SJSA1 (cell line): ENCODE data around the gene ZNF35. TPM values are rescaled to one million over a fixed set of nuclear protein-coding genes. Genes with fewer than 3 reads are reported as not detected.
"Not testable (repeated sequence)": the region's sequence is repeated elsewhere in the genome, so short reads cannot be mapped to it uniquely, and the experiment has no call there.

Source experiments
- DNase-seq, 2 experiments: peaks; one replicate each; pipeline ENCODE4 v3.0.0-alpha.2; 2015 to 2020; ENCODE audit warnings: low spot score in 2 of 2, low read depth in 1 of 2
- H3K27ac ChIP-seq: fragments of 250-450 bp; sonication (Bioruptor Pico); 2 replicates; pipeline ENCODE4 v1.5.1; 2020; ENCODE audit warnings: mild to moderate bottlenecking, moderate library complexity
- H3K27me3 ChIP-seq: fragments of 250-450 bp; sonication (Bioruptor Pico); replicated peaks from 2 replicates; pipeline ENCODE4 v1.5.1; 2020; ENCODE audit warnings: mild to moderate bottlenecking, moderate library complexity
- H3K36me3 ChIP-seq: fragments of 250-450 bp; sonication (Bioruptor Pico); 2 replicates; pipeline ENCODE4 v1.5.1; 2020; ENCODE audit warnings: mild to moderate bottlenecking
- H3K4me1 ChIP-seq: fragments of 250-450 bp; sonication (Bioruptor Pico); replicated peaks from 2 replicates; pipeline ENCODE4 v1.6.1; 2021; ENCODE audit warnings: mild to moderate bottlenecking
- H3K4me3 ChIP-seq: fragments of 250-450 bp; sonication (Bioruptor Pico); 2 replicates; pipeline ENCODE4 v1.5.1; 2020; ENCODE audit warnings: mild to moderate bottlenecking
- H3K9me3 ChIP-seq: fragments of 250-450 bp; sonication (Bioruptor Pico); replicated peaks from 2 replicates; pipeline ENCODE4 v1.5.1; 2020; ENCODE audit warnings: mild to moderate bottlenecking
- total RNA-seq: library from RNA; depleted of rRNA; stranded (reverse); fragments of >200 nt; shearing (Covaris generic); gene quantifications from 2 replicates; pipeline ENCODE4 v1.2.3, GENCODE V29; 2014; rRNA removed

Gene ZNF35
- total RNA-seq, 1 experiment from 2014 or later: 14.7 TPM

GRCh38 chr3:44665173-44665572 is 16.6 kb downstream of the ZNF35 start:
- H3K27ac ChIP-seq: no peak overlapping the region
- H3K36me3 ChIP-seq: peaks cover 21% of the 10 kb centered on the region
- DNase-seq: no peak
- no peaks in the 10 kb centered on the region for H3K4me1 ChIP-seq
- no peak overlapping the region for H3K4me3 ChIP-seq
- H3K9me3 ChIP-seq: no peaks in the 10 kb centered on the region; the same call in 1 of the 2 replicates
- no peaks in the 10 kb centered on the region for H3K27me3 ChIP-seq

DNA sequence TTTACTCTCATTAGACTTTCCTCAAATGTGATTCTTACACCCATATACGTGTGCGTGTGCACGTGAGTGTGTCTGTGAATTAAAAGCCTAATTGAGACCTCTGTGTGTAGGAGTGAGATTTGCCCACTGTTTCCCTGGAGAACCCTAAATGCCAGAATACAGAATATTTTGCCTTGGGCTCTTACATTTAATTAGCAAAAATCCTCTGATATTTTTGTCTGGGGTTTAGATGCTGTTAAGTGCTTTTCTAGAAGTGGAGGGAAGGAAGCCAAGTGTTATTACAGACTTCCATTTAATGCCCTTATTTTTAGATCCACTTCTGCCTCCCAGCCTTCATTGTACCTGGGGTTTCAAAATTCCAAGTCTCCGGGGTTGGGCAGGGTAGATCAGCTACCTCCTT is 17.8 kb downstream of the ZNF35 start:
- Histone ChIP-seq H3K4me3 (no peak overlapping the region), H3K9me3 (no peaks in the 10 kb centered on the region), H3K36me3 (peaks cover 9% of the 10 kb centered on the region), H3K4me1 (no peaks in the 10 kb centered on the region), H3K27ac (no peak overlapping the region), H3K27me3 (no peaks in the 10 kb centered on the region)
- no peak for DNase-seq

- no peaks in the 10 kb centered on the region for H3K4me1 ChIP-seq
- H3K4me3 ChIP-seq: no peak overlapping the region
- DNase-seq: no peak
- no peaks in the 10 kb centered on the region for H3K9me3 ChIP-seq
- H3K27ac ChIP-seq: no peak overlapping the region
- H3K27me3 ChIP-seq: no peaks in the 10 kb centered on the region
- no peaks in the 10 kb centered on the region for H3K36me3 ChIP-seq
Observed at GRCh38 chr3:44669760-44670159, 21.2 kb downstream of the ZNF35 start.

GRCh38 chr3:44673466-44673865 is 24.9 kb downstream of the ZNF35 start:
- H3K9me3 ChIP-seq, H3K27ac ChIP-seq, DNase-seq, H3K4me1 ChIP-seq, H3K27me3 ChIP-seq, H3K36me3 ChIP-seq, H3K4me3 ChIP-seq: not testable (repeated sequence)

DNA sequence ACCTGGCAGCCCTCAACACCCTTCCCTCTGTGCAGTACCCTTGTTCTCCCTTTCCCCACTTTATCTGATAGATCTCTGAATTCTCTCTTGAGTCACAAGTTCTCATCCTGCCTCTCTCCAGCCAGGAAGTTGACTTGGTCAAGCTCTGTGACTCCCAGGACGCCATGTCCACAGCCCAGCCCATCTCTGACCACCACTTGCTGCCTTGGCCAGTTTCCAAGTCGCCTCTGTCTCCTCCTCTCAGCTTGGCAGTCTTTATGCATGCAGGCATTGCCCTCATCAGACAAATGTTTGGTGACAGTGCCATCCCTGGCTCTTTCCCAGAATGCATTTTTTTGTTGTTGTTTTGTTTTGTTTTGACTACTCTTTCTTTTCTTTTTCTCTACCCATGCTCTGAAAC is 25.7 kb downstream of the ZNF35 start:
- Histone ChIP-seq H3K9me3 (no peaks in the 10 kb centered on the region), H3K4me1 (no peaks in the 10 kb centered on the region), H3K36me3 (no peaks in the 10 kb centered on the region), H3K4me3 (no peak overlapping the region), H3K27ac (no peak overlapping the region), H3K27me3 (no peaks in the 10 kb centered on the region)
- no peak for DNase-seq

DNA sequence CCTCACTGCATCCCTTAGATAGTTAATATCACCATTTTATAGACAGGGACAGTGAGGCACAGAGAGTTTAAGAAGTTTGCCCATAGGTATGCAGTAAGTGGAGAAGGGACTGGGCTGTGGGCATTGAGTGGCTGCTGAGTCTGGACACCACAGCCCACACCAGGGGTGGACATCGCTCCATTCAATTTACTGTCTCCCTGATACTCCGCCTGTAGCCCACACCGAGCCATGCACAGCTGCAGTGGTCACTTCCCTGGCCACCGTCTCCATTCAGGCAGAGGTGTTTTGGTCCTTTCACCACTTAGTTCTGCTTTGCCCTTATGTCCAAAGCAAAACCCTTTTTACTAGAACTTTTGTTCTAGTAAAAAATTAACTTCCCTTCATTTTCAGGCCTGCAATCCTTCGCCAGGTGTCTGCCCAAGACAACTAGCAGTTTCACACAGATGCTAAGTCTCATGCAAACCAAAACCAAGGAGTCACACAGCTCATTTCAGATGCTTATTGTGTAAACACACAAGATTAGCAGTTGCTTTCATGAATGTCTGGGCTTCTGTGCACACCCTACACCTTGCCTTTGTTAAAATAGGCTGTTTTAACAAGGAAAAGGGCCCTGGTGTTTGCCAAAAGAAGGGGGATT is 30.1 kb downstream of the ZNF35 start:
- no peaks in the 10 kb centered on the region; the same call in 1 of the 2 replicates for H3K36me3 ChIP-seq
- no peaks in the 10 kb centered on the region for H3K27me3 ChIP-seq
- peaks cover 6% of the 10 kb centered on the region; the same call in 1 of the 2 replicates for H3K4me1 ChIP-seq

GRCh38 chr3:44680921-44681455 is 32.5 kb downstream of the ZNF35 start:
- Histone ChIP-seq H3K4me3 (no peak overlapping the region), H3K4me1 (peaks cover 9% of the 10 kb centered on the region; the same call in 1 of the 2 replicates), H3K27me3 (no peaks in the 10 kb centered on the region), H3K36me3 (no peaks in the 10 kb centered on the region; the same call in 1 of the 2 replicates), H3K9me3 (peaks cover 3% of the 10 kb centered on the region; the same call in 1 of the 2 replicates), H3K27ac (no peak overlapping the region)
- DNase-seq: no peak

More for the DNA sequence above, 30.1 kb downstream of the ZNF35 start:
- Histone ChIP-seq H3K4me3 (no peak overlapping the region), H3K27ac (no peak overlapping the region), H3K9me3 (peaks cover 3% of the 10 kb centered on the region; the same call in 1 of the 2 replicates)
- DNase-seq: no peak

- Histone ChIP-seq H3K27ac (no peak overlapping the region), H3K4me1 (peaks cover 9% of the 10 kb centered on the region; the same call in 1 of the 2 replicates), H3K27me3 (no peaks in the 10 kb centered on the region), H3K4me3 (no peak overlapping the region), H3K36me3 (no peaks in the 10 kb centered on the region; the same call in 1 of the 2 replicates), H3K9me3 (peaks cover 3% of the 10 kb centered on the region; the same call in 1 of the 2 replicates)
- peak in 1 of 2 experiments; percentile 14 for DNase-seq
Observed at GRCh38 chr3:44682182-44682896, 33.8 kb downstream of the ZNF35 start.

GRCh38 chr3:44685128-44685800 is 36.7 kb downstream of the ZNF35 start:
- Histone ChIP-seq H3K36me3 (no peaks in the 10 kb centered on the region; the same call in 1 of the 2 replicates), H3K9me3 (peaks cover 6% of the 10 kb centered on the region; the same call in 1 of the 2 replicates), H3K27ac (no peak overlapping the region), H3K4me3 (peak overlapping the region; percentile 43), H3K4me1 (peaks cover 9% of the 10 kb centered on the region; the same call in 1 of the 2 replicates), H3K27me3 (no peaks in the 10 kb centered on the region)
- peak; percentile 27 to 51 for DNase-seq

DNA sequence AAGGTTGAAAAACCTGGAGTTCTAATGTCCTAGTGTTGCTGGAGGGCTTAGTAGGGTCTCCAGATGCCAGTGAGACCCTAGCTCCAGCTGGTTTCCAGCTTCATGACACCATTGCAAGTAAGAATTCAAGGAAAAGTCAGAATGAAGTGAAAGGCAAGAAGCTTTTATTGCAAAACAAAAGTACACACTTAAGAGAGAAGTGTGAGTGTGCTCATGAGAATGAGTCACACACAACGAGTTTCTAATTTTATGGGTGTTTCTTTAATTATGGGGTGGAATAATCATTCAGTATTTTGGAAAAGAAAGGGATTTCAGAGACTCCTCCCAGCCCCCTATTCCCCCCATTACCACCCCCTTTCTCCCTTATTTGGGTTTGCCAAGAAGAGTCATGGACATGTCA is 39.4 kb downstream of the ZNF35 start:
- Histone ChIP-seq H3K9me3 (peaks cover 3% of the 10 kb centered on the region; the same call in 1 of the 2 replicates), H3K4me3 (no peak overlapping the region), H3K27me3 (no peaks in the 10 kb centered on the region), H3K36me3 (no peaks in the 10 kb centered on the region; the same call in 1 of the 2 replicates), H3K27ac (no peak overlapping the region), H3K4me1 (0 out of 2 replicates have a peak, but pooled peaks cover 3% of the 10 kb centered on the region)
- no peak for DNase-seq

Other genes with a start within 250 kb of the ZNF35 start
- gene ZNF445, start 171.1 kb upstream of the ZNF35 start, total RNA-seq: 3.7 and 5.8 TPM in 2 replicates
- 4.1 and 4.4 TPM in 2 replicates for gene ZKSCAN7, start 93.5 kb upstream of the ZNF35 start, total RNA-seq
- 2.6 and 4.3 TPM in 2 replicates for gene ZNF660, start 63.8 kb upstream of the ZNF35 start, total RNA-seq
- 12.4 and 13.1 TPM in 2 replicates for gene ZNF197, start 23.7 kb upstream of the ZNF35 start, total RNA-seq
- 0.79 TPM in 1 of 2 replicates, not detected in the other for gene ZNF502, start 63.9 kb downstream of the ZNF35 start, total RNA-seq
- gene ZNF501, start 80.9 kb downstream of the ZNF35 start, total RNA-seq: 0.53 and 4.4 TPM in 2 replicates
- 16.2 and 21.7 TPM in 2 replicates for gene KIAA1143, start 112.9 kb downstream of the ZNF35 start, total RNA-seq
- 26.1 and 28.9 TPM in 2 replicates for gene KIF15, start 113.1 kb downstream of the ZNF35 start, total RNA-seq
- 3.8 and 4.8 TPM in 2 replicates for gene TMEM42, start 213.2 kb downstream of the ZNF35 start, total RNA-seq
- gene TGM4, start 225.9 kb downstream of the ZNF35 start, total RNA-seq: 0.05 TPM in 1 of 2 replicates, not detected in the other